Esophagus muscularis mucosa (tissue), 4 donors: ENCODE data around the gene IGFBP5. TPM values are rescaled to one million over a fixed set of nuclear protein-coding genes. Genes with fewer than 3 reads are reported as not detected.

Experiments
- DNase-seq: peaks from one replicate; pipeline ENCODE4 v3.0.0-alpha.2; 2017; ENCODE audit errors: extremely low spot score
- H3K27ac ChIP-seq, 4 donors: fragments of 200-600 bp; sonication (generic); replicated peaks in 1 of 4; 1 replicate in 3 of 4; 2 replicates in 1 of 4; pipeline ENCODE4 v1.5.1; 2016 to 2019; ENCODE audit warnings: mild to moderate bottlenecking in 1 of 4
- H3K27me3 ChIP-seq, 4 donors: fragments of 200-600 bp; sonication (generic); one replicate each; pipeline versions ENCODE4 v1.5.1 to v1.6.0; 2016 to 2019
- H3K36me3 ChIP-seq, 4 donors: fragments of 200-600 bp; sonication (generic); one replicate each; pipeline ENCODE4 v1.5.1; 2016 to 2019
- H3K4me1 ChIP-seq, 4 donors: fragments of 200-600 bp; sonication (generic); one replicate each; pipeline ENCODE4 v1.5.1; 2016 to 2019
- H3K4me3 ChIP-seq, 4 donors: fragments of 200-600 bp; sonication (generic); 1 replicate in 2 of 4; 2 replicates in 2 of 4; pipeline ENCODE4 v1.5.1; 2016 to 2019; ENCODE audit warnings: mild to moderate bottlenecking in 4 of 4, moderate library complexity in 1 of 4
- H3K9me3 ChIP-seq, 4 donors: fragments of 200-600 bp; sonication (generic); 1 replicate in 3 of 4; 2 replicates in 1 of 4; pipeline ENCODE4 v1.5.1; 2016 to 2019
- CTCF ChIP-seq, 3 experiments: fragments of 200-600 bp in 2 of 3; fragments of 450-650 bp in 1 of 3; sonication (generic) in 2 of 3; IDR thresholded peaks; one replicate each; pipeline ENCODE4 v1.5.1; 2017 to 2019; ENCODE audit warnings: antibody characterized with exemption in 3 of 3, mild to moderate bottlenecking in 2 of 3, moderate library complexity in 1 of 3
- EP300 ChIP-seq: sonication (generic); formaldehyde crosslinking; IDR thresholded peaks from one replicate; pipeline ENCODE4 v1.6.1; 2017; ENCODE audit warnings: antibody characterized with exemption
- POLR2A ChIP-seq: fragments of 450-650 bp; IDR thresholded peaks from one replicate; pipeline ENCODE4 v1.6.1; 2017; ENCODE audit warnings: antibody characterized with exemption, moderate library complexity, mild to moderate bottlenecking, low read depth
- POLR2AphosphoS5 ChIP-seq, 2 donors: sonication (generic); formaldehyde crosslinking; IDR thresholded peaks; one replicate each; pipeline ENCODE4 v1.6.1; 2017; ENCODE audit warnings: antibody characterized with exemption in 2 of 2
- WGBS: methylation state at CpG from one replicate; pipeline ENCODE4 v1.1.5; 2018; 5-methylcytosine and 5-hydroxymethylcytosine counted together
- intact Hi-C: fragments of 100-400 bp; cut with DNase I; formaldehyde crosslinking; loops from one replicate; pipeline ENCODE4 v1.15.1; 2023
- total RNA-seq, 4 donors: library from RNA; depleted of rRNA; stranded (reverse); fragments of >200 nt; gene quantifications; one replicate each; pipeline versions ENCODE4 v1.1.0 to v1.2.1, GENCODE V29; 2016

The IGFBP5 gene
- total RNA-seq, 4 donors from 2014 or later = 547 to 1,471 (median 705) TPM

GRCh38 chr2:216633616-216634369 lies 61.6 kb downstream of the IGFBP5 start:
- H3K9me3 ChIP-seq = no peaks in the 10 kb centered on the region
- peaks cover 16 to 59% (median 56%) of the 10 kb centered on the region in 4 donors for H3K4me1 ChIP-seq
- peak overlapping the region; percentile 74 to 84 (median 79) for H3K4me3 ChIP-seq
- no peak for DNase-seq
- peaks cover 0 to 4% (median 0%) of the 10 kb centered on the region in 4 donors for H3K27me3 ChIP-seq
- no peak for TF ChIP-seq POLR2A
- TF ChIP-seq CTCF (IDR thresholded peaks at IDR 0.05) = no peak
- TF ChIP-seq EP300 = no peak
- TF ChIP-seq POLR2AphosphoS5 (IDR thresholded peaks at IDR 0.05) = no peak
- H3K36me3 ChIP-seq = no peaks in the 10 kb centered on the region
- H3K27ac ChIP-seq = peak overlapping the region; percentile 76 to 84 (median 81)
- 5% methylated on average over 15 of the region's 71 CpGs for WGBS
- intact Hi-C loops = loop anchor here (5.0 kb wide), 1 partner anchor 46 kb away; no protein-coding TSS in a partner anchor

GRCh38 chr2:216632952-216633615 lies 62.3 kb downstream of the IGFBP5 start, which contains the start of gene IGFBP2:
Gene IGFBP2, plus strand, starts transcription at chr2:216633420. Its CDS starts 104 bp downstream, at chr2:216633524.
- TF ChIP-seq EP300 (no peak), POLR2AphosphoS5 (IDR thresholded peaks at IDR 0.05) (peak; percentile 28 to 67)
- WGBS = 2% methylated on average over 28 of the region's 70 CpGs
- intact Hi-C loops = loop anchor here (5.0 kb wide), 1 partner anchor 46 kb away; no protein-coding TSS in a partner anchor
- no peaks in the 10 kb centered on the region for H3K36me3 ChIP-seq
- peak within 1 kb of the TSS; percentile 74 to 84 (median 79) for H3K4me3 ChIP-seq
- H3K27me3 ChIP-seq = peaks cover 0 to 4% (median 0%) of the 10 kb centered on the region in 4 donors
- peaks cover 16 to 54% (median 51%) of the 10 kb centered on the region in 4 donors for H3K4me1 ChIP-seq
- peak within 1 kb of the TSS; percentile 76 to 84 (median 81) for H3K27ac ChIP-seq
- no peaks in the 10 kb centered on the region for H3K9me3 ChIP-seq
- DNase-seq = no peak

- no peak for DNase-seq
- peak overlapping the region in 3 of 4 donors; percentile 76 to 82 (median 80) for H3K27ac ChIP-seq
- WGBS = 57% methylated on average over 12 of the region's 13 CpGs
- TF ChIP-seq EP300 (no peak), CTCF (IDR thresholded peaks at IDR 0.05) (no peak), POLR2A (no peak), POLR2AphosphoS5 (IDR thresholded peaks at IDR 0.05) (no peak)
- H3K4me1 ChIP-seq = peaks cover 10 to 47% (median 44%) of the 10 kb centered on the region in 4 donors
- peaks cover 0 to 4% (median 0%) of the 10 kb centered on the region in 4 donors for H3K27me3 ChIP-seq
- intact Hi-C loops = loop anchor here (5.0 kb wide), 1 partner anchor 45 kb away; no protein-coding TSS in a partner anchor
- no peaks in the 10 kb centered on the region for H3K9me3 ChIP-seq
- peak overlapping the region; percentile 74 to 84 (median 79) for H3K4me3 ChIP-seq
- no peaks in the 10 kb centered on the region for H3K36me3 ChIP-seq
These were observed 62.9 kb downstream of the IGFBP5 start for GRCh38 chr2:216632346-216632951.

GRCh38 chr2:216629784-216630183 lies 65.6 kb downstream of the IGFBP5 start:
- Histone ChIP-seq H3K27ac (no peak overlapping the region), H3K36me3 (no peaks in the 10 kb centered on the region), H3K27me3 (peaks cover 0 to 4% (median 0%) of the 10 kb centered on the region in 4 donors), H3K4me1 (peaks cover 5 to 21% (median 18%) of the 10 kb centered on the region in 4 donors), H3K9me3 (no peaks in the 10 kb centered on the region), H3K4me3 (no peak overlapping the region)
- WGBS = 93% methylated on average over 4 of the region's 4 CpGs
- DNase-seq = no peak
- TF ChIP-seq POLR2A (no peak), POLR2AphosphoS5 (IDR thresholded peaks at IDR 0.05) (no peak), CTCF (IDR thresholded peaks at IDR 0.05) (no peak), EP300 (no peak)
- intact Hi-C loops = loop anchor here (5.0 kb wide), 1 partner anchor 42 kb away; no protein-coding TSS in a partner anchor
